GM18520 (cell line): ENCODE results near the gene USP2.

Experiments
- ATAC-seq: cut with Tn5 transposase; IDR thresholded peaks from one replicate; pipeline ENCODE4 v1.9.1; 2021; ENCODE audit not compliant: unreplicated experiment

USP2 gene

DNA sequence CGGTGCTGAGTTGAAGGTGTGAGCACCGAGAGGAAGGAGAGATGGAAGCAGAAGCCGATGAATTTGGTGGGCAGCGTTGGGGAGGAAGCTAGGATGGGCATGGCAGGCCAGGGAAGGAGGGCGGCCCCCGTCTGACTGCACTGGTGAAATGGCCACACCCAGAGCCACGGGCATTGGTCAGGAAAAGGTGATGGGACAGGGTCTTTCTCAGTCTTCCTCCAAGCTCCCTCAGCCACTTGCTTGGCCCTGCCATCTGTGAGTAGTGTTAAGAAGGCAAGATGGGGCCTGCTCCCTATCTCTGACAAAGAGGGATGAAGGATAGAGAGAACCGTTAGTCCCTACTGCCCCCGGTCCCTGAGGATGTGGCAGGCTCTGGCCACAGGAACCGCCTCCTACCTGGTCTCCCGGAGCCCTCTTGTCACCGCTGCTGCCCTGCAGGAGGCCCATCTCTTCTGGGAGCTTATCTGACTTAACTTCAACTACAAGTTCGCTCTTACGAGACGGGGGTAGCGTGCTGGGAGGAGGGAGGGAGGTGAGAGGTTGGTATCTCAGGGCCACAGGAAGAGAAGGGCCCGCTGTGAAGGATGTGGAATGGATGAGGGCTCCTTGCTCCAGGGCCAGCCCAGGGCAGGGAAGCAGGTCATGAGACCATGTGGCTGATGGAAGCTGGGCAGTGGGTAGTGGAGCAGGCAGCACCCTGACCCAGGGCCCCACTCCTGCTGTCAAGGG lies 71.4 kb downstream of the USP2 start:
- no peak for ATAC-seq

- no peak for ATAC-seq
These were observed 72.1 kb downstream of the USP2 start for GRCh38 chr11:119309411-119309810.

DNA sequence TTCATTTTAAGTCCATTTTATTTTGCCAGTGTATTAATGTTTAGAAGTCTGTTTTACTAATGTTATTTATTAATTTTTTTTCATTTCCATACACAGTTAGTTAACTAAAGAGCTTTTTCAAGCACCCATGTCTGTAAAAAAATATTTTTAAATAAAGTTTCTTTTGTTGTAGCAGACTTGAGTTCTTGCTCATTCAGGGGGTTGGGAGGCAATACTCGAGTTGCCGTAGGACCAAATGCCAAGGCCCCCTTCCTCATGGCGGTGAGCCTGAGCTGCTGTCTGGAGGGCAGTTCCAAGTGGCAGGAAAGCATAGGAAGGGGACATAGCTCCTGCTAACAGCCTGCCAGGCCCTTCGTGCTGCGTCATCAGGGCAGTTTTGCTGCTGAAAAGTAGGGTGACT lies 73.5 kb downstream of the USP2 start:
- no peak for ATAC-seq

- no peak for ATAC-seq
These were observed 74.3 kb downstream of the USP2 start for GRCh38 chr11:119307219-119307618.

GRCh38 chr11:119306373-119306890 lies 75.1 kb downstream of the USP2 start:
- ATAC-seq = no peak

DNA sequence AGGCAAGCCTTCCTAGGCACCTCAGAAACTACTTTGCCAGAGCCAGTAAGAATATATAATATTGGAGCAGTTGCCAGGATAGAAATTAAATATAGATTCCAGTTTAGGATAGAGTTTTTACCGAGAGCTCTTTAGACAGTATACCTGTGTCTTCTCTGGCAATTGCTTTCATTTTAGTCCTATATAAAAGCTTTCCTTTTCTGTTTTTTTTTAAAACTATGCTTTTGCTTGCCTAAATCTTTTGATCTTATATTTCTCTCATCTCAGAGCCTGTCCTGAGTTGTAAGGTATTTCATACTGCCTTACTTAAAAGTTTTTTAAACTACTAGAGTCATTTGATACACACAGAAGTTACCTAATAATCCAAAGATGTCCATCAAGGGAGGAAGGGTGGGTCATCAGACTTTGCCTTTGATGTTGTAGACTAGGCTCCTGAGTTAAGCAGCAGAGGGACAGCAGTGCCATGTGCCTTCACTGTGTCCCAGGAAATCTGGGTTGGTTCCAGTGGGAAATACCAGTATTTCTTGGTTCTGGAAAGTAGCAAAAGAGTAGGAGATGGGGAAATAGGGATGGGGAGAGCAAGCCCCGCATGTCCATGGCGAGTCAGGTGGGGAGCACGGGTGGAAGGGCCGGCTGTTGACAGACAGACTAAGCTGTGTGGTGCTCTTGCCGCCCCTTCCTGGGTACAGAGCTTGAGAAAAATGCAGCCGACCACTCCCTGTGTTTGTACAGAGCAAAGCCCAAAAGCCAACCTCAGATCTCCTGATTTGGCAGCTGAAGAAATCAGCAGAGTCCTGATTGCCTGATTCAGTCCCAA lies 75.7 kb downstream of the USP2 start:
- no peak for ATAC-seq
